MG63 (cell line): ENCODE data around the gene N4BP2. TPM values are rescaled to one million over a fixed set of nuclear protein-coding genes. Genes with fewer than 3 reads are reported as not detected.
A peak's percentile ranks its signal among the peaks of the same experiment; 100 is the strongest.
"Not testable (repeated sequence)": the region's sequence is repeated elsewhere in the genome, so short reads cannot be mapped to it uniquely, and the experiment has no call there.

Experiments used
- DNase-seq: peaks from one replicate; pipeline ENCODE4 v3.0.0-alpha.2; 2020
- H3K27me3 ChIP-seq: fragments of 250-450 bp; sonication (Bioruptor Pico); 2 replicates; pipeline ENCODE4 v1.5.1; 2020; ENCODE audit warnings: mild to moderate bottlenecking, moderate library complexity
- H3K36me3 ChIP-seq: fragments of 250-450 bp; sonication (Bioruptor Pico); 2 replicates; pipeline ENCODE4 v1.5.1; 2020; ENCODE audit warnings: mild to moderate bottlenecking, moderate library complexity
- H3K4me3 ChIP-seq: fragments of 250-450 bp; sonication (Bioruptor Pico); 2 replicates; pipeline ENCODE4 v1.5.1; 2020; ENCODE audit warnings: mild to moderate bottlenecking, moderate library complexity
- H3K9me3 ChIP-seq: fragments of 250-450 bp; sonication (Bioruptor Pico); 2 replicates; pipeline ENCODE4 v1.5.1; 2020; ENCODE audit warnings: mild to moderate bottlenecking, moderate library complexity
- total RNA-seq: library from RNA; depleted of rRNA; stranded (reverse); fragments of >200 nt; shearing (Covaris generic); gene quantifications from 2 replicates; pipeline ENCODE4 v1.2.3, GENCODE V29; 2014; ENCODE audit warnings: low replicate concordance

Gene N4BP2
- total RNA-seq, 1 experiment from 2014 or later, result 1.5 TPM

DNA sequence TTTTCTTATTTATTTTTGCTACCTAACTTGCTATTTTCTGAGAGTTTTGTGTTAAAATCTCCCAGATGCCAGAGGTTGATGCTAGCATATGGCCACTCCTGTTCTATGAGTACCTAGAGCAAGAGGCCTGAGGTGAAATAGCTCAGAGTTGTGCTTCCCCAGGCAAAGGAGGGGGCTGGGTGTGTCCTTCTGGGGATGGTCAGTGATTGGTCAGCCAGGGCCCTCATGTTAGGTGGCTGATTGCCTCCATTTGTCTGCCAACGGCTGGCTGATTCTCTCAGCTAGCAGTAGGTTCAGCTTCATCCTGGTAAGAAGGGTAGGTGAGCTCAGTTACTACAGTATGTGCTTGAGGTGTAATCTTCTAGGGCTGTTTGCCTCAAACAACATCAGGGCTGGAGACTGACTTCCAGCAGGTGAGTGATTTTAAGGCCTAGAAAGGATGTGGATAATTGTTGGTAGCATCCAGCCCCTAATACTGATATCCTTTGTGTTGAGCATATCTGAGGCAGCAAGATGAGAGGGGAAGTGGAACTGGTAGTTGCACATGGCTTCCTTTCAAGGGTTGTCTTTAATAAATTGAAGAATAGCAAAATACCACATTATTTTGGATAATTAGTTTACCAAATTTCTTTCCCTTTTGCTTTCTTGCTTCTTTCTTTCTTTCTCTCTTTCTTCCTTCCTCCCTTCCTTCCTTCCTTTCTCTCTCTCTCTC, 77.7 kb downstream of the N4BP2 start:
- Histone ChIP-seq H3K36me3 (no peaks in the 10 kb centered on the region), H3K27me3 (no peaks in the 10 kb centered on the region), H3K4me3 (no peak overlapping the region), H3K9me3 (no peaks in the 10 kb centered on the region)
- no peak for DNase-seq

- not testable (repeated sequence) for H3K36me3 ChIP-seq, H3K9me3 ChIP-seq, H3K27me3 ChIP-seq, H3K4me3 ChIP-seq, DNase-seq
Observed at GRCh38 chr4:40136202-40136601, 79.6 kb downstream of the N4BP2 start.

- no peaks in the 10 kb centered on the region for H3K9me3 ChIP-seq
- no peak overlapping the region for H3K4me3 ChIP-seq
- no peak for DNase-seq
- H3K27me3 ChIP-seq, result no peaks in the 10 kb centered on the region
- H3K36me3 ChIP-seq, result no peaks in the 10 kb centered on the region
Observed at GRCh38 chr4:40140196-40140595, 83.5 kb downstream of the N4BP2 start.

GRCh38 chr4:40140597-40140996, 83.9 kb downstream of the N4BP2 start:
- not testable (repeated sequence) for H3K27me3 ChIP-seq, H3K9me3 ChIP-seq, H3K4me3 ChIP-seq, DNase-seq, H3K36me3 ChIP-seq

- Histone ChIP-seq H3K9me3 (no peaks in the 10 kb centered on the region), H3K4me3 (no peak overlapping the region), H3K27me3 (no peaks in the 10 kb centered on the region), H3K36me3 (no peaks in the 10 kb centered on the region)
- no peak for DNase-seq
Observed at GRCh38 chr4:40143926-40144508, 87.4 kb downstream of the N4BP2 start.

GRCh38 chr4:40144716-40145115, 88.1 kb downstream of the N4BP2 start:
- H3K27me3 ChIP-seq, result no peaks in the 10 kb centered on the region
- no peak for DNase-seq

GRCh38 chr4:40147490-40147889, 90.8 kb downstream of the N4BP2 start:
- H3K36me3 ChIP-seq, result not testable (repeated sequence)

More at GRCh38 chr4:40144716-40145115, 88.1 kb downstream of the N4BP2 start:
- Histone ChIP-seq H3K4me3 (no peak overlapping the region), H3K9me3 (no peaks in the 10 kb centered on the region), H3K36me3 (no peaks in the 10 kb centered on the region)

GRCh38 chr4:40149960-40150385, 93.3 kb downstream of the N4BP2 start:
- Histone ChIP-seq H3K4me3 (no peak overlapping the region), H3K36me3 (no peaks in the 10 kb centered on the region), H3K27me3 (no peaks in the 10 kb centered on the region), H3K9me3 (no peaks in the 10 kb centered on the region)
- peak; percentile 17 for DNase-seq

More at GRCh38 chr4:40147490-40147889, 90.8 kb downstream of the N4BP2 start:
- H3K27me3 ChIP-seq, H3K9me3 ChIP-seq, DNase-seq, H3K4me3 ChIP-seq: not testable (repeated sequence)

- H3K4me3 ChIP-seq, result no peak overlapping the region
- no peak for DNase-seq
- H3K27me3 ChIP-seq, result no peaks in the 10 kb centered on the region
- no peaks in the 10 kb centered on the region for H3K9me3 ChIP-seq
- no peaks in the 10 kb centered on the region for H3K36me3 ChIP-seq
Observed at GRCh38 chr4:40150932-40151331, 94.3 kb downstream of the N4BP2 start.

- H3K36me3 ChIP-seq, result no peaks in the 10 kb centered on the region
- no peaks in the 10 kb centered on the region for H3K27me3 ChIP-seq
- no peak for DNase-seq
- H3K9me3 ChIP-seq, result no peaks in the 10 kb centered on the region
- H3K4me3 ChIP-seq, result no peak overlapping the region
Observed at GRCh38 chr4:40152637-40153036, 96.0 kb downstream of the N4BP2 start.

DNA sequence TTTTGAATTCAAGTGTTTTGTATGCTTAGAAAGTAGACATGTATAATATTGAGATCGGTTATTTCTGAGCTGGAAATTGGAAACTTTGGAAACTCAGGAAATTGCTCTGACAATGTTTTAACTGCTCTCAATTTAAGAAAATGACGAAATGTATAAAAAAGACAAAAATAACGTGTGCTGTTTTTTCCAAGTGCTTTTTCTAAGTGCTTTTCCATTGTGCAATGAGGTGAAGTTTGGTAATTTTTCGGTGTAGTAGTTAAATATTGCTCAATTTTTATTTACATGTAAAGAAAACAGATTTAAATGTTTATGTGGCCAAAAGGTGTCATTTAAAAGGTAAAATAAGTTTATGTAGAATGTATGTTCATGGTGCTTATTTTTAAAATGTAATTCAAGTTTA, 100.8 kb downstream of the N4BP2 start:
- no peaks in the 10 kb centered on the region for H3K27me3 ChIP-seq

GRCh38 chr4:40160258-40160657, 103.6 kb downstream of the N4BP2 start:
- DNase-seq, result no peak
- H3K36me3 ChIP-seq, result no peaks in the 10 kb centered on the region
- no peak overlapping the region for H3K4me3 ChIP-seq
- H3K9me3 ChIP-seq, result no peaks in the 10 kb centered on the region
- no peaks in the 10 kb centered on the region for H3K27me3 ChIP-seq

More for the DNA sequence above, 100.8 kb downstream of the N4BP2 start:
- Histone ChIP-seq H3K36me3 (no peaks in the 10 kb centered on the region), H3K9me3 (no peaks in the 10 kb centered on the region), H3K4me3 (no peak overlapping the region)
- no peak for DNase-seq

DNA sequence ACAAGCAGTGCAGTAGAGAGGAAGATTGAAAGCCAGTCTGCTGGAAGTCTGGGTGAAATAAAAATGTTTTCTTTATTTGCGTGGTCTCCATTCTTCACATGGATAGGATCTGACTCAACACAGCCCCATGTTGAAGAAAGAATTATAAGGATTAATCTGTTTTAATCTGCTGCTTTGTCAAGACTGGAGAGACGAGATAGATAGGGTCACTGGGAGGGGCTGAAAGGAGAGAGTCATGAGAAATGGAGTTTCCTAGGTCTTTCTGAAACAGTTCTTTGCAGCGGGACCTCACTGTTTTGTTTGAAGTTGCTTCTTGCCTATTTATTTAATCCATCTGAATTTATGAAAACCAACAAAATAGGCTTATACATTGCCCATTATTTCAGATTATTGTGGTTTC, 107.8 kb downstream of the N4BP2 start:
- H3K36me3 ChIP-seq, result no peaks in the 10 kb centered on the region
- no peak overlapping the region for H3K4me3 ChIP-seq
- H3K9me3 ChIP-seq, result no peaks in the 10 kb centered on the region; the same call in 1 of the 2 replicates
- no peak for DNase-seq
- H3K27me3 ChIP-seq, result no peaks in the 10 kb centered on the region

GRCh38 chr4:40165916-40166315, 109.3 kb downstream of the N4BP2 start:
- Histone ChIP-seq H3K27me3 (no peaks in the 10 kb centered on the region), H3K9me3 (no peaks in the 10 kb centered on the region; the same call in 1 of the 2 replicates), H3K36me3 (no peaks in the 10 kb centered on the region), H3K4me3 (no peak overlapping the region)
- DNase-seq, result no peak

DNA sequence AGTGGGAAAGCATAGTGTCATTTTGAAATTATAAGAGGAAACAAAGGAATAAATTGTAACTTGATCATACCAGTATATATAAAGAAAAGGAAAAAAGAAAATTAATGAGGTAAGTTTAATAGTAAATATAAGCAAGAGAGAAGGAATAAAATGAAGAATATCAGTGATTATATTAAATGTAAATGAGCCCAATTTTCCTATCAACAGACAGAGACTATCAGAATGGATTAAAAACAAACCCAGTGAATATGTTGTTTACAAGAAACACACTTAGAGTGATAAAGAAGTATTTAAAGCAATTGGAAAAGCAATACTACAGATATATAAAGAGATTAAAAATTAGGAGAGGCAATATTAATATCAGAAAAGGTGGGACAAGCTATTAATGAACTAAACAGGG, 111.4 kb downstream of the N4BP2 start:
- Histone ChIP-seq H3K36me3 (no peaks in the 10 kb centered on the region), H3K27me3 (no peaks in the 10 kb centered on the region), H3K9me3 (no peaks in the 10 kb centered on the region; the same call in 1 of the 2 replicates), H3K4me3 (no peak overlapping the region)
- no peak for DNase-seq

DNA sequence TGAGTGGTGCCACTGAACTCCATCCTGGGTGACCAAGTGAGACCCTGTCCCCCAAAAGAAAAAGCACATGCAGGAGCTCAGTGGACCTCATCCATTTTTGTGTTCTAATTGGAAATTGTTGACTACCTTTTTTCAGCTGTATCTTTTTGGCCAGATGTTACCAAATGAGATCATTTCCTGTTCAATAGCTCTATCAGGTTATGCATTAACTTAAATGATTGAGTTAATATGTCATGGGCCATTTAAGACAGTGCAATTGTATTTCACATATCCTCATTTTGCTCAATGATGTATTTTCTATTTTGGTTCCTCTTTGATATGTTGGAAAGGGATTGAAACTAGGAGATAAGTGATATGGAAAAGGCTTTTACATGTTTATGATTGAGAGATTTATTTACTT, 113.9 kb downstream of the N4BP2 start:
- Histone ChIP-seq H3K4me3 (no peak overlapping the region), H3K36me3 (no peaks in the 10 kb centered on the region), H3K9me3 (no peaks in the 10 kb centered on the region; the same call in 1 of the 2 replicates), H3K27me3 (no peaks in the 10 kb centered on the region)
- no peak for DNase-seq

- H3K9me3 ChIP-seq, result no peaks in the 10 kb centered on the region
- H3K27me3 ChIP-seq, result no peaks in the 10 kb centered on the region
- H3K36me3 ChIP-seq, result no peaks in the 10 kb centered on the region
- DNase-seq, result no peak
- no peak overlapping the region for H3K4me3 ChIP-seq
Observed at GRCh38 chr4:40173470-40173875, 116.8 kb downstream of the N4BP2 start.

- H3K9me3 ChIP-seq, result no peaks in the 10 kb centered on the region
- no peak overlapping the region for H3K4me3 ChIP-seq
- H3K36me3 ChIP-seq, result no peaks in the 10 kb centered on the region
- H3K27me3 ChIP-seq, result no peaks in the 10 kb centered on the region
- no peak for DNase-seq
Observed at GRCh38 chr4:40176602-40177001, 120.0 kb downstream of the N4BP2 start.
